Measurements from ENCODE around the gene ABTB1.
"Not testable (repeated sequence)": the region's sequence is repeated elsewhere in the genome, so short reads cannot be mapped to it uniquely, and the experiment has no call there.

Gene ABTB1

GRCh38 chr3:127647845-127648204, 24.9 kb upstream of the ABTB1 start:
- no peak for DNase-seq (ENCODE audit: low read depth, low spot score)

- no peak for DNase-seq (ENCODE audit: low read depth, low spot score)
These were observed 22.5 kb upstream of the ABTB1 start for GRCh38 chr3:127650236-127650635.

- no peak for DNase-seq (ENCODE audit: low read depth, low spot score)
These were observed 21.1 kb upstream of the ABTB1 start for GRCh38 chr3:127651516-127652172.

- DNase-seq (ENCODE audit: low read depth, low spot score): no peak
These were observed 20.3 kb upstream of the ABTB1 start for GRCh38 chr3:127652246-127652995.

- no peak for DNase-seq (ENCODE audit: low read depth, low spot score)
These were observed 18.4 kb upstream of the ABTB1 start for GRCh38 chr3:127654374-127654773.

- not testable (repeated sequence) for DNase-seq (ENCODE audit: low read depth, low spot score)
These were observed 17.8 kb upstream of the ABTB1 start for GRCh38 chr3:127654993-127655392.

GRCh38 chr3:127655641-127656040, 17.1 kb upstream of the ABTB1 start:
- DNase-seq (ENCODE audit: low read depth, low spot score): no peak

GRCh38 chr3:127656906-127657305, 15.8 kb upstream of the ABTB1 start:
- no peak for DNase-seq (ENCODE audit: low read depth, low spot score)

- DNase-seq (ENCODE audit: low read depth, low spot score): no peak
These were observed 14.5 kb upstream of the ABTB1 start for GRCh38 chr3:127658234-127658633.

- DNase-seq (ENCODE audit: low read depth, low spot score): no peak
These were observed 12.0 kb upstream of the ABTB1 start for GRCh38 chr3:127660621-127661251.

GRCh38 chr3:127661600-127661999, 11.2 kb upstream of the ABTB1 start:
- DNase-seq (ENCODE audit: low read depth, low spot score): no peak

GRCh38 chr3:127662001-127662469, 10.7 kb upstream of the ABTB1 start:
- no peak for DNase-seq (ENCODE audit: low read depth, low spot score)

- DNase-seq (ENCODE audit: low read depth, low spot score): no peak
These were observed 9.6 kb upstream of the ABTB1 start for GRCh38 chr3:127663151-127663550.

- no peak for DNase-seq (ENCODE audit: low read depth, low spot score)
These were observed 7.6 kb upstream of the ABTB1 start for GRCh38 chr3:127665165-127665564.

- no peak for DNase-seq (ENCODE audit: low read depth, low spot score)
These were observed 7.2 kb upstream of the ABTB1 start for GRCh38 chr3:127665586-127665985.

- no peak for DNase-seq (ENCODE audit: low read depth, low spot score)
These were observed 6.1 kb upstream of the ABTB1 start for GRCh38 chr3:127666676-127667075.

- no peak for DNase-seq (ENCODE audit: low read depth, low spot score)
These were observed 5.6 kb upstream of the ABTB1 start for GRCh38 chr3:127667119-127667681.

GRCh38 chr3:127668906-127669305, 3.8 kb upstream of the ABTB1 start:
- no peak for DNase-seq (ENCODE audit: low read depth, low spot score)

- DNase-seq (ENCODE audit: low read depth, low spot score): no peak
These were observed 3.1 kb upstream of the ABTB1 start for GRCh38 chr3:127669541-127670228.

- no peak for DNase-seq (ENCODE audit: low read depth, low spot score)
These were observed 2.6 kb upstream of the ABTB1 start for GRCh38 chr3:127670229-127670559.

- no peak for DNase-seq (ENCODE audit: low read depth, low spot score)
These were observed 1.8 kb upstream of the ABTB1 start for GRCh38 chr3:127670761-127671522.

Data from brain pericyte (primary cell).